SKM-1 treated with dmso at 0.1 percent for 144 hours (cell line): ENCODE measurements around the gene TEKT4.
A peak's percentile ranks its signal among the peaks of the same experiment; 100 is the strongest.
"Not testable (repeated sequence)": the region's sequence is repeated elsewhere in the genome, so short reads cannot be mapped to it uniquely, and the experiment has no call there.

Experiments used
- DNase-seq: peaks from one replicate; lab custom pipeline; 2025; ENCODE audit not compliant: unreplicated experiment; lab: John Stamatoyannopoulos, UW

TEKT4 gene

GRCh38 chr2:94871226-94872087, at the start of gene TEKT4:
Gene TEKT4 (plus strand): TSS chr2:94871430. CDS start chr2:94871580, 150 bp downstream.
- no peak for DNase-seq

GRCh38 chr2:94839224-94839623, 32.0 kb upstream of the TEKT4 start:
- DNase-seq: not testable (repeated sequence)

GRCh38 chr2:94856856-94857255, 14.4 kb upstream of the TEKT4 start:
- not testable (repeated sequence) for DNase-seq

GRCh38 chr2:94857367-94858162, 13.7 kb upstream of the TEKT4 start:
- not testable (repeated sequence) for DNase-seq

GRCh38 chr2:94858163-94858888, 12.9 kb upstream of the TEKT4 start:
- DNase-seq: not testable (repeated sequence)

- DNase-seq: no peak
Observed at GRCh38 chr2:94861308-94862152, 9.7 kb upstream of the TEKT4 start.

GRCh38 chr2:94862903-94863302, 8.3 kb upstream of the TEKT4 start:
- not testable (repeated sequence) for DNase-seq

GRCh38 chr2:94869131-94869530, 2.1 kb upstream of the TEKT4 start:
- no peak for DNase-seq

GRCh38 chr2:94869552-94870439, 1.4 kb upstream of the TEKT4 start:
- no peak for DNase-seq

- no peak for DNase-seq
Observed at GRCh38 chr2:94870440-94871225, 597 bp upstream of the TEKT4 start.

GRCh38 chr2:94872088-94872618, 923 bp downstream of the TEKT4 start:
- no peak for DNase-seq

GRCh38 chr2:94872676-94873361, 1.6 kb downstream of the TEKT4 start:
- DNase-seq: no peak

- no peak for DNase-seq
Observed at GRCh38 chr2:94873362-94874276, 2.4 kb downstream of the TEKT4 start.

GRCh38 chr2:94874277-94874997, 3.2 kb downstream of the TEKT4 start:
- DNase-seq: peak; percentile 35

- no peak for DNase-seq
Observed at GRCh38 chr2:94875064-94875819, 4.0 kb downstream of the TEKT4 start.
